ENCODE data around the gene PDX1.
A peak's percentile ranks its signal among the peaks of the same experiment; 100 is the strongest.

PDX1 gene

DNA sequence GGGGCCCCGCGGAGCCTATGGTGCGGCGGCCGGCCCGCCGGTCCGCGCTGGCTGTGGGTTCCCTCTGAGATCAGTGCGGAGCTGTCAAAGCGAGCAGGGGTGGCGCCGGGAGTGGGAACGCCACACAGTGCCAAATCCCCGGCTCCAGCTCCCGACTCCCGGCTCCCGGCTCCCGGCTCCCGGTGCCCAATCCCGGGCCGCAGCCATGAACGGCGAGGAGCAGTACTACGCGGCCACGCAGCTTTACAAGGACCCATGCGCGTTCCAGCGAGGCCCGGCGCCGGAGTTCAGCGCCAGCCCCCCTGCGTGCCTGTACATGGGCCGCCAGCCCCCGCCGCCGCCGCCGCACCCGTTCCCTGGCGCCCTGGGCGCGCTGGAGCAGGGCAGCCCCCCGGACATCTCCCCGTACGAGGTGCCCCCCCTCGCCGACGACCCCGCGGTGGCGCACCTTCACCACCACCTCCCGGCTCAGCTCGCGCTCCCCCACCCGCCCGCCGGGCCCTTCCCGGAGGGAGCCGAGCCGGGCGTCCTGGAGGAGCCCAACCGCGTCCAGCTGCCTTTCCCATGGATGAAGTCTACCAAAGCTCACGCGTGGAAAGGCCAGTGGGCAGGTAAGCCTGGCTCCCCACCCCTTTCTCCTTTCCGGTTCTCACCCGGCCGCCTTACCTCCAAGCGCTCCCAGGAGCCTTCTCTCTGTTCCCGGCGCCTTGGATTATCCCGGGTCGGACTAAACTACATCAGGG lies at the start of gene PDX1:
PDX1 (plus strand) TSS at position 67 of the 743 bp plus-strand sequence; CDS start at position 206, 139 bp downstream.
- DNase-seq: peak; percentile 60

DNA sequence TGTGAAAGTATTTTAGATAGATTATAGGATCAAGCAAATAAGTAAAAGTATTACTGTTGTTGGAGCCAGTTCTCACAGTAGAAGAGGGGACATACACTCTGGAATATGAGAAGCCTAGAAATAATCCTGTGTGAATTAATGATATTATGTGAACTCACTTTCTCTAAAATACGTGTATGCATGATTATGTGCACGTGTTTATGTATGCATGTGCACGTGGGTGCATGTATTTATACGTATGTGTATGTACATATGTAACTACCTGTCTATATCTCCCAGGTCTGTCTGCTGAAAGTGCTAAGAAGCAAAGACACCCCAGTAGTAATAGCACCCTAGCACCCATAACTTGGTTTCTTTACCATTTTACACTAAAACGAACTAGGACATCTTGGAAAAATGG lies 41.5 kb upstream of the PDX1 start:
- DNase-seq: no peak

DNA sequence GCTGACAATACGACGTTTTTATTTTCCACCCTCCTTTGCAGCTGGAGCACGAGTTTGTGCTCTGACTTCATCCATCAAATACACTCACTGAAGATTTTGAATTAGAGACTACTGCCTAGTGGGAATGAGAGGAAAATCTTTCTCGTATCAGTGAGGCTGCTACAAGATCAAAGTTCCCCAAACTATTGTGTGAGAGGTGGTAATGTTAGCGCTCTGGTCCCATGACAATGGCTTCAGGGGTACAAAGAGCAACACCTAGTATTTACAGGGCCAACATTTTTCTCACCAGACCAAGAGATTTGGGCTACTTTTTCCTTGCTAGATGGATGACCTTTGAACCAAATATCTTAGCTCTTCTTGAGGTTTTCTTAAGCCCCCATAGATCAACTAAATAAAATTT lies 30.3 kb upstream of the PDX1 start:
- no peak for DNase-seq

DNA sequence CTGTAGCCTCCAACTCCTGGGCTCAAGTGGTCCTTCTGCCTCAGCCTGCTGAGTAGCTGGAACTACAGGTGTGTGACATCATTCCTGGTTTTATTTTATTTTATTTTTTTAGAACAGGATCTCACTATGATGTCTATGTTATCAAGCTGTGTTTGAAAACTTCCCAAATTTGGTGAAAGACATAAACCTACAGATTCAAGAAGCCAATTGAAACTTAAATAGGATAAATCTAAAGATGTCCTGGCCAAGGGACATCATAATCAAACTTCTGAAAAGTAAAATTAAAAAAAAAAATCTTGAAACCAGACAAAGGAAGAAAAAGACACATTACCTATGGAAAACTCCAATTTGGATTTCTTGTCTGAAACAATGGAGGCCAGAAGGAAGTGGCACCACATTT lies 23.1 kb upstream of the PDX1 start:
- no peak for DNase-seq

DNA sequence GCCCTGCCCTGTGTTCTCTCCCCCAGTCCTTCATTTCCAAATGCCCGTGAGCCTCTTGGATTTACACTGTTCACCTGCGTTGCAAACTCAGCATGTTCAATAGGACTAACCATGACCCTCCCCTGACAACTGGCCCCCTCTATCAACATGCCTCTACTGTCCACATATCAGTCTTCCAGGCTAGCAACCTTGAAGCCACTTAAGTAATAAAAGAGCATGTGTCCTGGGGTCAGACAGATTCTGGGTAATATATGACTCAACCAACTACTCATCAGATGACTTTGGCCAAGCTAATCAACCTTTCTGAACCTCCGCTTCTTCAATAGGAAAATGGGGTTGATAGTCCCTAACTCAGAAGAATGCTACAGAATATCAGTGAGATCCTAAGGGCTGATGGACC lies 15.1 kb upstream of the PDX1 start:
- no peak for DNase-seq

DNA sequence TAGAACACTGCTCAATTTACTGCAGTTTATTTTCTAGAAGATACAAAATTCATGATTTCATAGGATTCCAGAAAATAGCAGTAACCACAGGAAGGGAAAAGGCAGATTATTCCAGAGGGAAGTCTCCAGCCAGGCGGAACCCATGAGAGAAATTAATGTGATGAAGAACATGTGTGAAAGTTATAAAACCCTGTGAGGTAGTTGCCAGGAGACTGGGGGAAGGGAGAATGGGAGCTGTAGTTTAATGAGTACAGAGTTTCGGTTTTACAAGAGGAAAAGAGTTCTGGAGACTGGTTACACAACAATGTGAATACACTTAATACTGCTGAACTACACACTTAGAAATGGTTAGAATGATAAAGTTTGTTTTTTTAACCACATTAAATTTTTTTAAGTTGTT lies 14.2 kb upstream of the PDX1 start:
- no peak for DNase-seq

DNA sequence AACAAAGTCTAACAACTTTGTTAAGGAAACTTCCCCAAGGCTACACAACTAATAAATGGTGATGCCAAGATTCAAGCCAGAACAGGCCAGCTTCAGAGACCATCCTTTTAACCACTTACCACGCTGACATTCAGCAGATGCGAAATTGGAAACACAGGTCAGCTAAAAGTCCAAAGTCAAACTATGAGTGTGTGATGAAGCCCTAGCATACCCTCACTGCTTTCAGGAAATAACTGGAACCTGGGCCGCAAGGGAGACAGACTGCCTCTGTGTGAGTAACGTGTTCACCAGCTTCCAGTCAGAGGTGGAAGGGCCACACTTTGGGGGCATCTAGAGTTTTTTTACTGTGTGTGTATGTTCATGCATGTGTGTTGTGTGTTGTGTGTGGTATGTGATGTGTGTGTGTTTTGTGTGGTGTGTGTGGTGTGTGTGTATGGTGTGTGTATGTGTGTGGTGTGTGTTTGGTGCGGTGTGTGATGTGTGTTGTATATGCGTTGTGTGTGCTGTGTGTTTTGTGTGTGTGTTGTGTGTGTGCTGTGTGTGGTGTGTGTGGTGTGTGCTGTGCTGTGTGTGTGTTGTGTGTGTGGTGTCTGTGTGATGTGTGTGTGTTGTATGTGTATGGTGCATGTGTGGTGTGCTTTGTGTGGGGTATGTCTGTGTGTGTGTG lies 12.5 kb upstream of the PDX1 start:
- no peak for DNase-seq

DNA sequence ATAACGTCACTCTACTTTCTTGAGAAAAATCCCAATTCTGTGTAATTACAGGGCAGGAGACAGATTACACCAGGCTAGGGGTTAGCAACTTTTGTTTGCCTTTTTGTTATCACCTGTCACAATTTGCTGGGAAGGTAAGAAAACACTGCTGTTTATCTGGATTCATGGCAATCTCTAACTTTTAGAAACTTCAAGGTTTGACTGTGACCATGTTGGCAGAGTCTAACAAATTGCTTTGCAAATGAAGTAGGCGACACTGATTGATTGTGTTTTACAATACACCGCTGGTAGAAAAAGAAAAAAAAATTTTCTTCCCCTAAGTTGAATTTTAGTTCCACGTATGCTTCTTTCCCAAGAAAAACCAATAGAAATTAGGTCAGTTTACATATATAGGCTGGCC lies 10.4 kb upstream of the PDX1 start:
- DNase-seq: no peak

DNA sequence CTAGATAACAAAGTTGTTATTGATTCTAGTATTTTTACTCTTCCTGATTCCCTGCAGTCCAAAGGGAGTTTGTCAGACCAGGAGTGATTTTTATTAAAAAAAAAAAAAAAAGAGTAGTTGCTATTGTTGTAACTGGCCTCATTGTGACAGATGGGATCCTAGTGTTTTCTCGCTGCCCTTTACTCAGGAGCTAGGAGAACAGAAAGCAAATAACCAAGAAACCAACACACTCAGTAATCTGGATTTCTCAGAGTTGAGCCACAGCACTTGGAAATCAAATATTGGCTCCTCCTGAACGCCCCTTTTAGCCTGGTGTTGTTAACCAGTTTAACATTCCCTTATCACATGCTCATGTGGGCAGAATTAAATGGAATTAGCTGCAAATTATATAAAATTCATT lies 8.3 kb upstream of the PDX1 start:
- no peak for DNase-seq

DNA sequence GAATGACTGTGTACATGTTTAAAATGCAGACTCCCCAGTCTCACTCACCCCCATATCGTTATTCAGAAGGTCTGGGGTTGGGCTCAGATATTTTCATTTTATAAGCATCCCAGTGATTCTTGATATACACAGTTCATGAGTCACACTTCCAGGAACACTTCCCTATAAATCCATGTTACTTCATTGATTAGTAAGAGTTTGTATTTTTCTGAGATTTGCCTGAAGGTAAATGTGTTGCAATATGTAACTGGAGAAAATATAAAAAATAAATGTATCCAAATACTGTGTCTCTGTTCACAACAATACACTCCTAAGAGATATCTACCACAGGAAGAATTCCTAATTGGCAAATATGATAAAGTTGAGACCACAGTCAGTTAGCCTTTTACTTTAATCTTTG lies 6.6 kb upstream of the PDX1 start:
- DNase-seq: no peak

DNA sequence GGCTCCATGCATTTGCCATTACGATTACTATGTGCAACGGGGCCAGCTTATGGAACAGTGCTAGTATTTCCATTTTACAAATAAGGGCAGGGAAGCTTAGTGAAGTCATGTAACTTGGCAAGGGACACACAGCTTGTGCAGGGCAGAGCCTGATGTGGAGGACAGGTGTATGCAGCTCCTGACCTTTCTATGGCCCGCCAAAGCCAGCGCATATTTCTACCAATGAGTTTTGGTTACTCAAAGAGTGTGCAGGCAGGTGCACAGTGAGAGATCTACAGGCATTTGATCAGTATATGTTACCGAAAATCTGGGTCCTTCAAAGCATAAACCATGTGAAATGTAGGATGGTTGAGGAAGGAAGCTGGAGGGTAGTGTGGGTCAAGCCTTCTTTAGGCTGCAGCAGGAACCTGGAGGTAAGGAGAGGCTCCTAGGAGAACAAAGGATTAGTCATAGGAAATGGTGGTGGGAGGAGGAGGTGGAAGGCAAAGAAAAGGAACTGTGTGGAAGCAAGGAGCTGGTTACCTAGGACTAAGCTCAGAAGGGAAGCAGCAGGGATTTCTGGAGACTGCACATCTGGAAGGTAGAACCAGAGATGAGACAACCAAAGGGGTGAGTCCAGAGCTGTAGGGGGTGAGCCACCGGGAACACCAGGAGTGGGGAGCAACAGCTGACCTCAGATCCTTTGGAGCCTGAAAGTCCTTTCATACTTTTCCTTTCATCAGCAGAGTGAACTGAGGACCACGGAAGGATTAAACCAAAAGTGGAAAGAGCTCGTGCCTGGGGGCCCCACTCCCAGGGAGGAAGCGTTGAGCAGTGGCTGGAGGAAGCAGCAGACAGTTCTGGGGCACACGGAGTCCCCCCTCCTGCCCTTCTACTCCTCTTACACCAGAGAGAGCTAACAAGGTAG lies 4.2 kb upstream of the PDX1 start:
- no peak for DNase-seq

DNA sequence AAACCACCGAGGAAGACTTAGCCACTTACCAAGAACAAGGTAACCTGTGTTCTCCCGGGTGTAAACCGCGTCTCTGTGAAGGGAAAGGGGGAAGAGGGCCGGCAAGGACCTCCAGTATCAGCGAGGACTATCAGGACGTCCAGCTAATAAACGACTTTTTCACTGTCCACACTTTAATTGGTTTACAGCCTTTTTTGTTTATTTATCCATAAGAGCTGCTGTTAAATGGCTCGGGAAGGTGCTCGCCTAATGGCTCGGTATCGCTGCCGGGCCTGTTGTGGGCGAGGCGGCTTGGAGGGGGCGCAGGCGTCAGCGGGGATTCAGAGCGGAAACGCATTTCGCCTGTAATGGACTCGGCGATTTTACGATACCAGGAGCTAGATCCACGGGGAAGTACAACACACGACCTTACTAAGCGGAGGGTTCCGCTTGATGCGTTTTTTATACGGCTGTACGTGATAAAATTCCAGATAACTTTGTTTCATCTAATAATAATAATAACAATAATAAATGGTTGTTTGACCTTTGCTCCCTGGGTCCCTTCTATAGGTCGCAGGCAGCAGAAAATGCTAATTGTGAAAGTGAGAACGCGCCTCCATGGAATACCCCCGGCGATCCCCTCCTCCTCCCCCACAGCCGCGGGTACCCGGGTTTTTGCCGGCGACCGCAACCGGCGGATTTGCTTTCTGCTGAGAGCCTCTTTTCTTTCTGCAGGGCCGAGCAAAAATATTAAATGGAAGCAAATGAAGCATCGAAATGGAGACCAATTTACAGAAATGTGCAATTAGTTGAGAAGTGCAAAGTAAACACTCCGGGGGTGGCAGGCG lies 2.5 kb upstream of the PDX1 start:
- DNase-seq: no peak

DNA sequence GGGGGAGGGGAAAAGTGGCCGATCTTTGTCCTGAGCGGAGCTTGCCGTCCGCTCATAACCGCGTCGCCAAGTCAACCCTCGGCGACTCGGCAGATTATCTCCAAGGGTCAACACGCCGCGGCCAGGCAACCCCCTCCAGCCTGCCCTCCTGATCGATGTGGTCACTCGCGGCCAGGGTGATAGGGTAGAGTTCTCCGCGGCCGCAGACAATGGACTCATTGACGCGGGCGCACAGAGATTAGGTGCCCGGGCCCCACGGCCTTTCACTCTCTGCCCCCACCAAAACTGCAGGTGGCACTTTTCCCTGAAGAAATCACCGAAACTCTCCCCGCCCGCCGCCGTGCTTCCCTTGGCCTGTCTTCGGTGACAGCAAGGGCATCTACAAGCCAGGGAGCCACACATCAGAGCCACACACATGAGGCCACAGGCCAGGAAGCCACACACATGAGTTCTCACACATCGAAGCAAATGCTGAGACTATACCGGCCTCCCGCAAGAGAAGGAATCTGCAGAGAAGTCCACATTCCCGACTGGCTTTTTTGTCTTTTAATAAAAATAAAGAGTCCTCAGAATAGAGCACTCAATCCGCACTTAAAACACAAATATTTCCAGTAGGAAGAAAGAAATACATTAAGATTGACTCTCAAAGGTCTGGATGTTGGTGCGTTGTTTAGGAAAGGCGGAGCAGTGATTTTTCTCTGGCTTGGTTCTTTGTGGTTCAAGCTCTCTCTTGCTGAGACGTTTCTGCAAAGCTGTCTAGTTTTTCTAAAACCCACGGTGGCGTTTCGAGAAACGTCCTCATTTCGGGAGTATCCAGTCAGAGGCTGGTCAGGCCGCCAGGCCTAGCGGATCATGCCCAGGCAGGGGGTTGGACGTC lies 1.5 kb upstream of the PDX1 start:
- DNase-seq: peak; percentile 25

DNA sequence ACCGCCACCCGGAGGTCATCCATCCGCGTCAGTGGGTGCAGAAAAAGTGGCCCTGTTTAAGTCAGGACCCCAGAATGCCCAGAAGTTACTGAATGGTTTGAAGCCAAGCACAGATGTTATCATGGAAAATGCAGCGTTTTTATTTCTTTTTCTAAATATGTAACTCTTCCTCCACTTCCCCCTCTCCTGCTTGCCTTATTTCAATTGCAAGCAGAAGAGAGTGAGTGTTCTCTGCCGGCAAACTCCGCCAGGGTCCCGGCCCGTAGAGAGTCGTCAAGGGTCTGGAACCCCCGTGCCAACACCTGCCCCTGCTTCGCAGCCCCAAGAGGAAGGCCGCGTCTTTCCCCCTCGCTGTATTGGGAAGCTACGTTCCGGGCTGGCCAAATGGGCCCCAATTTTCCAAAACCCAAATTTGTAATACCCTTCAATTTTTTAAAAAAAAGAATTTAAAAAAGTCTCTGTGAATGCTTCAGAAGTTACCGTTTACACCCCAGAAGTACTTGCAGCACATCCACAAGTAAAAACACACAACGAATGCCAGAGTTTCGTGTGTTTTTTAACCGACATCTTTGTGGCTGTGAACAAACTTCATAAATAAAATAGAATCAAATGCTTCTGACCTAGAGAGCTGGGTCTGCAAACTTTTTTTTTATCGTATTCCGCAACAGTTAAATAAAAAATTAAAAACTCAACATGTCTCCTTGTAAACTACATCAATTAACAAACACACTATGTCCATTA lies 712 bp upstream of the PDX1 start:
- no peak for DNase-seq

DNA sequence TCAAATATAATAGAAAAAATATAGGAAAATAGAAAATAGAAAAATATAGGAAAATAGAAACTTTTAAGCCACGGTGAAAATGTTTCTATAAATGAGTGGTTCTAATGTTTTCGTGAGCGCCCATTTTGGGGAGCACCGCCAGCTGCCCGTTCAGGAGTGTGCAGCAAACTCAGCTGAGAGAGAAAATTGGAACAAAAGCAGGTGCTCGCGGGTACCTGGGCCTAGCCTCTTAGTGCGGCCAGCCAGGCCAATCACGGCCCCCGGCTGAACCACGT lies 204 bp upstream of the PDX1 start:
- DNase-seq: no peak

DNA sequence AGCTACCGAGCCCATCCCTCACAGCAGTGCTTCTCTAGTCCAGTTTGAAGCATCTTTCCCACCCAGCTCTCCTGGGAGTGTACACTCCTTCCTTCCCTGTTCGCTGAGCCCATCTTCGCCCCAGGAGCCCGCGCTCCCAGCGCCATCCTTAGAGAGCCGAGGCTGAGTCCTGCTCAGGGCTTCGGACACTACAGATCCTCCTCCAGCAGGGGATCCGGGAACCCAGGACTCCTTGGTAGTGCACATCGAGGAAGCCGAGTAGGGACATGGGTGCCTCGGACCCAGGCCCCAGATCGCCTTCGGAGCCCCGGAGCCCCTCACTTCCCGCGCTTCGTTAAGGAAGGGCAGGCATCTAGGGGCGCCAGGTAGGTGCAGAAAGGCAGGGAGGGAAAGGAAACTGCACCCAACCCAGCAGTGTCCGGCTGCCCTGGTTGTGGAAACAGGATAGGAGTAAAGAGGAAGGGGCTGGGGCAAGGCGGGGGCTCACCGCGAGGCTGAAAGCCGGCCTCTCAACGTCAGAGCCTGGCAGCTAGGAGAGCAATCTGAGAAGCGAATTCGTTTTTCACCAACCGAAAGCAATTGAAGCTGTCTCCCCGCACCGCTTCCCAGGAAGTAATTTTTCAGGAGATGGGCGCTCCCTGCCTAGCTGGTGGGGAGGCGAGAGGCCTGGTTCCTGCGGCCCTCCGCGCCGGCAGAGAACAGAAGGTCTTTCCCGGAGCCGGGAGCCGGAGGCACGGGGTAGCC lies 1.0 kb downstream of the PDX1 start:
- DNase-seq: peak; percentile 27

DNA sequence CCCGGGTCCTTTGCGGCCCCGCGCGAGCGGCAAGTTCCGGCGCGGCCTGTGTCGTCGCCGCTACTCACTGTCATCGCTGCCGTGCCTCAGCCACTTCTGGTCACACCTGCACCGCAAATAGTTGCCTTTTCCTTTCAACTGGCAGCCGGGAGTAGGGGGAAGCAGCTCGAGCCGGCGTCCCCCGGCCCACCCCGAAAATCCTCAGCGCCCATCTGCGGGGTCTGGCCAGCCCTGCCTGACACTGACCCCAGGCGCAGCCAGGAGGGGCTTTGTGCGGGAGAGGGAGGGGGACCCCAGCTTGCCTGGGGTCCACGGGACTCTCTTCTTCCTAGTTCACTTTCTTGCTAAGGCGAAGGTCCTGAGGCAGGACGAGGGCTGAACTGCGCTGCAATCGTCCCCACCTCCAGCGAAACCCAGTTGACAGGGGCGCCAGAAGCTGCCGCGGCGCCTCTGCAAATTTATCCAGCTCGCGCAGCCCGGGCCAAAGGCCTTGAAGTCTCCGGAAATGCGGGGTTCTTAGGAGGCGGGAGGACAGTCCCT lies 1.7 kb downstream of the PDX1 start:
- DNase-seq: peak; percentile 50

DNA sequence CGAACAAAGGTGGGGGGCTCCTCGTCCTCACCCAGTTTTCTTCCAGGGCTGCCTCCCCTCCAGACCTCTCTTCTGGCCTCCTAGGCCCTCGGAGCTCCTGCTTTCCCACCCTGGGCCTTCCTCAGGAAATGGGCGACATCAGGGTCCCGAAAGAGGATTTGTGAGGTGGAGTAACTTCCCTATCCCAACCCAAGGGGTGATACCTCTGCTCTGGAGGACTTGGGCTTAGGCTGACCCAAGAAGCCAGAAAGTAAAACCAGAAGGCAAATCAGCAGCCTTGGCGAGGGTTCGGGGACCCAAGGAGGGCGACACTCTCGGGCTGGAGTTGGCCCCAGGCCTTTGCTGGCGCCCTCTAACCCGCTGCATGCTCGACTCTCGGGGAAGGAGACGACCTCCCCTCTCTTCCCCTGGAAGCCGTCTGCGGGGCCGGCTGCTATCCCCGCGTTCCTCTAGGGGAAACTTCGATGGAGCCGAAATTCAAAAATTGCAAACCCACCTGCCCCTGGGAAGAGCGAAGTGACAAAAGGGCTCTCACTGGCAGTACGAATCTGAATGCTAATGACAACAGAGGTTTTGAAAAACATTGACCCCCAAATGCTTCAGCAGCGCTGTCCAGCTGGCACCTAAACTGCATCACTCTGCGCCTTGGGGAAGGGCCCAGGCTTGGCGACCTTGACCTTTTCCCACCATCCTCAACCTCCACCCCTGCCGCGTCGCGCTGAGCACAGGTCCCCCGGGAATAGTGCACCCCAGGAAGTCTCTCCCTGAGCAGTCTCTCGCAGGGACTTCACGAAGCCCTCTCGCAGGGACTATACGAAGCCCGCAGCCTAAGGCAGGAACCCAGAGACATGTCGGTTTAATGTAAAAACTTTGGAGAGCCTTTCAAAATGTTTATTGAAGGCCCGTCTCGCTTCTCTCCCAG lies 2.4 kb downstream of the PDX1 start:
- DNase-seq: peak; percentile 24

Data from stimulated activated CD8-positive, alpha-beta memory T cell treated with anti-CD3 and anti-CD28 coated beads, Interleukin-4, amount 100 ng/mL, for 48 hours (primary cell).